Activated CD4-positive, alpha-beta T cell treated with anti-CD3 and anti-CD28 coated beads for 36 hours (primary cell): ENCODE results near the gene TADA2B. TPM values are rescaled to one million over a fixed set of nuclear protein-coding genes. Genes with fewer than 3 reads are reported as not detected.

Experiments
- ATAC-seq: fragments of 200-7000 bp; cut with Tn5 transposase; one replicate; pipeline ENCODE4 v1.10.0; 2021; ENCODE audit warnings: mild to moderate bottlenecking, moderate library complexity
- CTCF ChIA-PET: fragments of 350-600 bp; sonication (Branson Sonifier 250); formaldehyde crosslinking; loops from one replicate; lab custom pipeline; 2021; ENCODE audit warnings: antibody characterized with exemption; lab: Charles Lee
- POLR2A ChIA-PET: fragments of 350-600 bp; sonication (Branson Sonifier 250); formaldehyde crosslinking; loops from one replicate; lab custom pipeline; 2021; ENCODE audit warnings: antibody characterized with exemption, inconsistent platforms; lab: Charles Lee
- DNase-seq: peaks from one replicate; pipeline ENCODE4 v3.0.0-alpha.2; 2020
- H3K27ac Mint-ChIP-seq: one replicate; pipeline ENCODE4 v1.8.0; 2021; ENCODE audit warnings: mixed read lengths
- H3K27me3 Mint-ChIP-seq: one replicate; pipeline ENCODE4 v1.8.0; 2021; ENCODE audit warnings: mixed read lengths
- H3K36me3 Mint-ChIP-seq: one replicate; pipeline ENCODE4 v1.8.0; 2021; ENCODE audit warnings: low read depth, mixed read lengths
- H3K4me1 Mint-ChIP-seq: one replicate; pipeline ENCODE4 v1.8.0; 2021; ENCODE audit warnings: mixed read lengths
- H3K4me3 Mint-ChIP-seq: one replicate; pipeline ENCODE4 v1.8.0; 2021; ENCODE audit warnings: mild to moderate bottlenecking, moderate library complexity, mixed read lengths
- H3K9me3 Mint-ChIP-seq: one replicate; pipeline ENCODE4 v1.8.0; 2021; ENCODE audit warnings: low read depth, mixed read lengths
- intact Hi-C, 2 experiments: fragments of 100-400 bp; cut with DNase I in 1 of 2; cut with micrococcal nuclease in 1 of 2; formaldehyde crosslinking; loops; one replicate each; pipeline versions ENCODE4 v1.14.2 to v1.15.1; 2022 to 2024; cut with DNase I, micrococcal nuclease
- total RNA-seq, 2 experiments: library from RNA; stranded (reverse); gene quantifications; one replicate each; pipeline ENCODE4 v1.2.3, GENCODE V29; 2021

TADA2B gene
- total RNA-seq, 2 experiments from 2014 or later = 9.0 to 10.6 TPM

DNA sequence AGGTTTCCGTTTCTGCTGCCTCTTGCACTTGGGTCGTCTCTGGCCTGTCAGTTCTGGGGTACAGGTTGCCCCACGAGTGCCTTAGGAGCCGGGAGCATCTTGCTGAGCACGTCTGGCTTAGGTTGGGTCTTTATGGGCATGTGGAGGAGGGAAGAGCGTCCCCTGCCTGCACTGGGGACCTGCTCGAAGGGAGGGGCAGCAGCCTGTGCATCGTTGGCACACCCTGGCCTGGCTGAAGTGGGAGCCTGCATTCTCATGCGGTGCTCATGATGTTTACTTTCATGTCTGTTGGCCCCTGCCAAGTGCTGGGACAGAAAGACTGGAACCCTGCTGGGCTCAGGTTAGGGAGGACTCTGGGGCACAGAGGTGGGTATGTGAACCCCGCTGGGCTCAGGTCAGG lies 23.8 kb upstream of the TADA2B start:
- Mint-ChIP-seq H3K27me3 (no peaks in the 10 kb centered on the region), H3K4me1 (no peaks in the 10 kb centered on the region), H3K4me3 (no peak overlapping the region), H3K36me3 (peaks cover 15% of the 10 kb centered on the region), H3K27ac (no peak overlapping the region), H3K9me3 (no peaks in the 10 kb centered on the region)
- CTCF ChIA-PET = interaction anchor here (1.1 kb wide), 1 partner anchor 36 kb away, joined by 3 read pairs; no protein-coding TSS in a partner anchor
- POLR2A ChIA-PET = no interaction called here
- ATAC-seq = no peak
- DNase-seq = no peak
- intact Hi-C loops = no loop called here

GRCh38 chr4:7020290-7020689 lies 22.9 kb upstream of the TADA2B start:
- peaks cover 5% of the 10 kb centered on the region for H3K36me3 Mint-ChIP-seq
- ATAC-seq = no peak
- no peaks in the 10 kb centered on the region for H3K9me3 Mint-ChIP-seq
- ChIA-PET POLR2A (interaction anchor here (0.6 kb wide), 1 partner anchor 41 kb away, joined by 3 read pairs; no protein-coding TSS in a partner anchor), CTCF (interaction anchor here (0.9 kb wide), 3 partner anchors 11 to 47 kb away, joined by 3 to 5 read pairs (median 3); no protein-coding TSS in a partner anchor)
- no peaks in the 10 kb centered on the region for H3K27me3 Mint-ChIP-seq
- no peaks in the 10 kb centered on the region for H3K4me1 Mint-ChIP-seq
- no peak overlapping the region for H3K4me3 Mint-ChIP-seq
- no peak overlapping the region for H3K27ac Mint-ChIP-seq
- intact Hi-C loops = no loop called here
- no peak for DNase-seq

- DNase-seq = no peak
- POLR2A ChIA-PET = no interaction called here
- no peak overlapping the region for H3K4me3 Mint-ChIP-seq
- intact Hi-C loops = no loop called here
- no peaks in the 10 kb centered on the region for H3K9me3 Mint-ChIP-seq
- no peaks in the 10 kb centered on the region for H3K4me1 Mint-ChIP-seq
- H3K27ac Mint-ChIP-seq = no peak overlapping the region
- CTCF ChIA-PET = interaction anchor here (0.9 kb wide), 2 partner anchors 10 to 11 kb away, joined by 3 read pairs; no protein-coding TSS in a partner anchor
- ATAC-seq = no peak
- H3K36me3 Mint-ChIP-seq = peaks cover 4% of the 10 kb centered on the region
- H3K27me3 Mint-ChIP-seq = no peaks in the 10 kb centered on the region
These were observed 22.3 kb upstream of the TADA2B start for GRCh38 chr4:7020856-7021255.

GRCh38 chr4:7021355-7021754 lies 21.8 kb upstream of the TADA2B start:
- Mint-ChIP-seq H3K27me3 (no peaks in the 10 kb centered on the region), H3K4me3 (no peak overlapping the region), H3K4me1 (no peaks in the 10 kb centered on the region), H3K9me3 (no peaks in the 10 kb centered on the region), H3K27ac (no peak overlapping the region), H3K36me3 (peaks cover 7% of the 10 kb centered on the region)
- no peak for ATAC-seq
- DNase-seq = no peak
- CTCF ChIA-PET = no interaction called here
- POLR2A ChIA-PET = no interaction called here
- intact Hi-C loops = no loop called here

- H3K4me1 Mint-ChIP-seq = no peaks in the 10 kb centered on the region
- H3K27ac Mint-ChIP-seq = no peak overlapping the region
- CTCF ChIA-PET = no interaction called here
- H3K36me3 Mint-ChIP-seq = peaks cover 12% of the 10 kb centered on the region
- H3K27me3 Mint-ChIP-seq = no peaks in the 10 kb centered on the region
- ATAC-seq (no peak), DNase-seq (no peak)
- no peak overlapping the region for H3K4me3 Mint-ChIP-seq
- no peaks in the 10 kb centered on the region for H3K9me3 Mint-ChIP-seq
- POLR2A ChIA-PET = no interaction called here
- intact Hi-C loops = no loop called here
These were observed 21.1 kb upstream of the TADA2B start for GRCh38 chr4:7021930-7022664.

DNA sequence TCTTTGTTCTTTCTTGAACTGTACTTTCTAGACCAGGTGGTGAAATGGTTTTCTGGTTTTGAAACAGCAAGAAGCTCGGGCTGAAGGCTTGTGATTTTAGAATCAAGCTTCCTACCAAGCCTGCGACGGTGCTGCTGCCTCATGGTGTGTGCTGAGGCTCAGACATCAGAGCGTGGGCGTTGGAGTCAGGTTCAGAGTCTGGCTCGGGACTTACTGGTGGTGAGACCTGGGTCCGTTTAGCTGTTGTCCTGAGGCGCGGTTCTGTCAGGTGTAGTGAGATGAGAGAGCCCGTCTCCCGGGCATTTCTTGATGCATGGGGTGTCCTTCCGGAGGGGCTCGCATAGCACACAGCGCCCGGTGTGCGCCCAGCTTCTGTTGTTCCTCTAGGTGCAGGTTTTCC lies 19.7 kb upstream of the TADA2B start:
- Mint-ChIP-seq H3K4me3 (no peak overlapping the region), H3K4me1 (no peaks in the 10 kb centered on the region), H3K36me3 (peaks cover 21% of the 10 kb centered on the region), H3K9me3 (no peaks in the 10 kb centered on the region), H3K27ac (no peak overlapping the region), H3K27me3 (no peaks in the 10 kb centered on the region)
- CTCF ChIA-PET = interaction anchor here (0.6 kb wide), 1 partner anchor 123 kb away, joined by 3 read pairs; no protein-coding TSS in a partner anchor
- ATAC-seq = no peak
- intact Hi-C loops = no loop called here
- POLR2A ChIA-PET = no interaction called here
- no peak for DNase-seq

DNA sequence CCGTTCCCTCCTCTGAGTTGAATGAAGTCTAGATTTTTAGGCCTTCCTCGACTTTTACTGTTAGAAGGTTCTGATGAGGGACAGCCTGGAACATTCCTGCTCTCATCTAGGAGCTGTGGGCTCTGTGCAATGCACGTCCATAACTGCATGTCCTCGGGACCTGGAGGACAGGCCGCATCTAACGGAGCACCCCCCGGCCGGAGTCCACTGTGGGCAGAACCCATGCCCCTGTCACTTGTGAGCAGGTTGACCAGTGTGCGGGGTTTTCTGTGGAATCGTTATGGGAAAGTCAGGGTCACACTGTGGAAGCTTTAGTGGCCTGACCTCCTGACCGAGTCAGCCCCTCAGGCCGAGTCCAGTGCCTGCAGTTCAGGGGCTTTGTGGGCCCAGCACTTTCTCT lies 19.3 kb upstream of the TADA2B start:
- no peaks in the 10 kb centered on the region for H3K27me3 Mint-ChIP-seq
- no peaks in the 10 kb centered on the region for H3K9me3 Mint-ChIP-seq
- ATAC-seq (no peak), DNase-seq (no peak)
- no peaks in the 10 kb centered on the region for H3K4me1 Mint-ChIP-seq
- ChIA-PET CTCF (interaction anchor here (0.6 kb wide), 1 partner anchor 123 kb away, joined by 3 read pairs; no protein-coding TSS in a partner anchor), POLR2A (no interaction called here)
- intact Hi-C loops = no loop called here
- H3K4me3 Mint-ChIP-seq = no peak overlapping the region
- H3K36me3 Mint-ChIP-seq = peaks cover 20% of the 10 kb centered on the region
- no peak overlapping the region for H3K27ac Mint-ChIP-seq

DNA sequence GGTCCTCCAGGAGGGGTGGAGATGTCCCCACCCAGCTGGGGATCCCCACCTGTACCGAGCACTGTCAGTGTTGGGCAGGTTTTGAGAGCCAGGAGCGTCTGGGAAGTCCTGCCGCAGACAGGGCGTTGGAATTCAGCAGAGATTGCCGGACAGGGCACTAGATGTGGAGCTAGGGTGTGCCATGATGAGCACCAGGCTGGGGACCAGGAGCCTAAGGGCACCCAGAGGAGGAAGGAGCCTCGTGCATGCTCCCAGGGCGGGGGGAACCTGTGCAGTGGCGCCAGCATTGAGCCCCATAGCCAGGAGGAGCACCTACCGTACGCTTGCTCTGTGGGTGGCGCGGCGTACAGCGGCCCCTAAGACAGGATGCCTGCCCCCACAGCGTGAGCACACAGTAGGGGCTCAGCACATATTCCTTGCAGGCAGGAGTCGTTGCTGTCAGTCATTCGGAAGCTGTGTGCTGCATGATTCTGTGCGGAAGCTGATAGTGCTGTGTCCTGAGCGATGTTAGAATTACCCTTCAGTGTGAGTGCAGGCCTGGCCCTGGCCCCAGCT lies 18.8 kb upstream of the TADA2B start:
- DNase-seq = no peak
- ATAC-seq = no peak
- intact Hi-C loops = no loop called here
- Mint-ChIP-seq H3K27ac (no peak overlapping the region), H3K9me3 (no peaks in the 10 kb centered on the region), H3K36me3 (peaks cover 23% of the 10 kb centered on the region), H3K27me3 (no peaks in the 10 kb centered on the region), H3K4me1 (no peaks in the 10 kb centered on the region), H3K4me3 (no peak overlapping the region)
- POLR2A ChIA-PET = no interaction called here
- CTCF ChIA-PET = no interaction called here

GRCh38 chr4:7025040-7025602 lies 18.1 kb upstream of the TADA2B start:
- CTCF ChIA-PET = no interaction called here
- ATAC-seq = no peak
- no peak for DNase-seq

DNA sequence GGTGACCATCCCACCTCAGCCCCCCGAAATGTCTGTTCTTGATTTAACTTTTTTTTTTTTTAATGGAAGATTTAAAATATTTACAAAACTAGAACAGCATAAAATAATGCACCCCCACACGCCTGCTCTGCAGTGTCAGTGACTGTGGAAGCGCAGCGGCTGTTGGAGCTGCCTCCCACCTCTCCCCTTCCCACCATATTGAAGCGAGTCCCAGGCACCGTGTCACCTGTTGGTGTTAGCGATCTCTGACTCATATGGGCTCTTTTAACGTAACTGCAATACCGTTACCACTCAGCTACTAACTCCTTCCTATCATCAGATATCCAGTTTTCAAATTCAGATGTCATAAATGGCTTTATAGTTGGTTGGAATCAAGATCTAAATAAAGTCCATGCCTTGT lies 17.1 kb upstream of the TADA2B start:
- Mint-ChIP-seq H3K36me3 (peaks cover 38% of the 10 kb centered on the region), H3K27ac (no peak overlapping the region), H3K4me3 (no peak overlapping the region), H3K27me3 (no peaks in the 10 kb centered on the region), H3K4me1 (no peaks in the 10 kb centered on the region), H3K9me3 (no peaks in the 10 kb centered on the region)
- ChIA-PET CTCF (no interaction called here), POLR2A (no interaction called here)
- intact Hi-C loops = no loop called here
- ATAC-seq (no peak), DNase-seq (no peak)

More at GRCh38 chr4:7025040-7025602, 18.1 kb upstream of the TADA2B start:
- H3K27ac Mint-ChIP-seq = no peak overlapping the region
- intact Hi-C loops = no loop called here
- no peaks in the 10 kb centered on the region for H3K9me3 Mint-ChIP-seq
- no peaks in the 10 kb centered on the region for H3K4me1 Mint-ChIP-seq
- H3K4me3 Mint-ChIP-seq = no peak overlapping the region
- POLR2A ChIA-PET = no interaction called here
- H3K36me3 Mint-ChIP-seq = peaks cover 29% of the 10 kb centered on the region
- no peaks in the 10 kb centered on the region for H3K27me3 Mint-ChIP-seq

- ATAC-seq = no peak
- Mint-ChIP-seq H3K4me1 (no peaks in the 10 kb centered on the region), H3K4me3 (no peak overlapping the region), H3K36me3 (peaks cover 44% of the 10 kb centered on the region), H3K9me3 (no peaks in the 10 kb centered on the region), H3K27me3 (no peaks in the 10 kb centered on the region), H3K27ac (no peak overlapping the region)
- DNase-seq = no peak
- ChIA-PET CTCF (no interaction called here), POLR2A (no interaction called here)
- intact Hi-C loops = no loop called here
These were observed 15.9 kb upstream of the TADA2B start for GRCh38 chr4:7027284-7027683.

DNA sequence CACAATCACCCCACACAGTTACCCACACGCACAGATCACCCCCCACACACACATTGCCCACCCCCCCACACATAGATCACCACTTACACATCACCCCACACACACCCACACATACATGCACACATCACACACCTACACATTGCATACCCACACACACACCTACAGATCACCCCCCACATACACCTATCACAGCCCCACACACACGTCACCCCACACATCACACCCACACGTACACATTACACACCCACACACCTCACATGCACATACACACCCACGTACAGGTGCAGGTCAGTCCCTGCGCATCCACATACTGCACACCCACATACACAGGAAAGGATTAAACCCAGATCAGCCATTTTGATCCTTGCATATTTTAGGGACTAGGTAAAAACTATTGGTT lies 15.3 kb upstream of the TADA2B start:
- intact Hi-C loops = no loop called here
- peaks cover 44% of the 10 kb centered on the region for H3K36me3 Mint-ChIP-seq
- ATAC-seq = no peak

More for the DNA sequence above, 15.3 kb upstream of the TADA2B start:
- no peak for DNase-seq
- H3K4me3 Mint-ChIP-seq = no peak overlapping the region
- peak overlapping the region; percentile 34 for H3K27ac Mint-ChIP-seq
- CTCF ChIA-PET = no interaction called here
- no peaks in the 10 kb centered on the region for H3K9me3 Mint-ChIP-seq
- no peaks in the 10 kb centered on the region for H3K4me1 Mint-ChIP-seq
- POLR2A ChIA-PET = no interaction called here
- H3K27me3 Mint-ChIP-seq = no peaks in the 10 kb centered on the region
